Liver (tissue), 9 donors: ENCODE data around the gene PRMT2. TPM values are rescaled to one million over a fixed set of nuclear protein-coding genes. Genes with fewer than 3 reads are reported as not detected.

ENCODE experiments used
- DNase-seq: peaks from one replicate; pipeline ENCODE4 v3.0.0-alpha.2; 2017; ENCODE audit warnings: low spot score
- H3K27ac ChIP-seq, 2 donors: one replicate each; pipeline ENCODE4 v1.7.0; 2013; ENCODE audit warnings: inconsistent platforms in 2 of 2, low read length in 2 of 2, control low read depth in 1 of 2, low read depth in 1 of 2, mild to moderate bottlenecking in 1 of 2
- H3K27me3 ChIP-seq, 4 donors: one replicate each; pipeline versions ENCODE4 v1.6.1 to v1.7.0; 2013; ENCODE audit warnings: low read length in 3 of 4, inconsistent platforms in 1 of 4, mild to moderate bottlenecking in 1 of 4, moderate library complexity in 1 of 4; ENCODE audit not compliant: control insufficient read depth in 4 of 4, insufficient read depth in 4 of 4
- H3K36me3 ChIP-seq, 4 donors: one replicate each; pipeline versions ENCODE4 v1.6.1 to v1.7.0; 2013; ENCODE audit warnings: low read length in 3 of 4, mild to moderate bottlenecking in 3 of 4, low read depth in 1 of 4, moderate library complexity in 1 of 4; ENCODE audit not compliant: control insufficient read depth in 4 of 4, insufficient read depth in 3 of 4
- H3K4me1 ChIP-seq, 4 donors: one replicate each; pipeline versions ENCODE4 v1.6.1 to v1.7.0; 2013; ENCODE audit warnings: low read length in 3 of 4, mild to moderate bottlenecking in 3 of 4, moderate library complexity in 1 of 4; ENCODE audit not compliant: control insufficient read depth in 4 of 4, insufficient read depth in 4 of 4
- H3K4me3 ChIP-seq, 3 donors: one replicate each; pipeline versions ENCODE4 v1.6.1 to v1.7.0; 2013; ENCODE audit warnings: low read length in 3 of 3, control low read depth in 1 of 3, low read depth in 1 of 3, mild to moderate bottlenecking in 1 of 3
- H3K9ac ChIP-seq, 2 donors: one replicate each; pipeline ENCODE4 v1.7.0; 2013; ENCODE audit warnings: low read length in 2 of 2, mild to moderate bottlenecking in 2 of 2, moderate library complexity in 2 of 2, control low read depth in 1 of 2, low read depth in 1 of 2
- H3K9me3 ChIP-seq, 4 donors: one replicate each; pipeline versions ENCODE4 v1.6.1 to v1.7.0; 2013; ENCODE audit warnings: low read length in 3 of 4; ENCODE audit not compliant: control insufficient read depth in 4 of 4
- CTCF ChIP-seq: fragments of 150-350 bp; IDR thresholded peaks from 2 replicates; pipeline ENCODE4 v1.5.1; 2017; ENCODE audit warnings: improper control_type of control experiment, low read depth, low read length; ENCODE audit not compliant: missing input control
- EGR1 ChIP-seq, 2 donors: IDR thresholded peaks; 2 replicates each; pipeline ENCODE4 v1.6.1; 2016 to 2018; ENCODE audit warnings: antibody characterized with exemption in 2 of 2, low read depth in 2 of 2
- FOXA1 ChIP-seq: IDR thresholded peaks from 2 replicates; pipeline ENCODE4 v1.6.1; 2016; ENCODE audit warnings: antibody characterized with exemption
- FOXA2 ChIP-seq: IDR thresholded peaks from 2 replicates; pipeline ENCODE4 v1.6.1; 2016; ENCODE audit warnings: antibody characterized with exemption
- GABPA ChIP-seq, 2 donors: IDR thresholded peaks in 1 of 2; conservative IDR thresholded peaks in 1 of 2; 2 replicates each; pipeline ENCODE4 v1.6.1; 2016; ENCODE audit warnings: antibody characterized with exemption in 2 of 2, mild to moderate bottlenecking in 1 of 2, moderate library complexity in 1 of 2
- HNF4A ChIP-seq, 2 donors: conservative IDR thresholded peaks; 2 replicates each; pipeline ENCODE4 v1.6.1; 2016; ENCODE audit warnings: antibody characterized with exemption in 2 of 2, mild to moderate bottlenecking in 2 of 2
- HNF4G ChIP-seq: IDR thresholded peaks from 2 replicates; pipeline ENCODE4 v1.6.1; 2016; ENCODE audit warnings: antibody characterized with exemption
- JUND ChIP-seq, 2 donors: IDR thresholded peaks; 2 replicates each; pipeline ENCODE4 v1.6.1; 2016; ENCODE audit warnings: antibody characterized with exemption in 2 of 2
- MAX ChIP-seq: IDR thresholded peaks from 2 replicates; pipeline ENCODE4 v1.6.1; 2016; ENCODE audit warnings: antibody characterized with exemption
- NR2F2 ChIP-seq: IDR thresholded peaks from 2 replicates; pipeline ENCODE4 v1.6.1; 2016; ENCODE audit warnings: antibody characterized with exemption
- REST ChIP-seq: IDR thresholded peaks from 2 replicates; pipeline ENCODE4 v1.6.1; 2016; ENCODE audit warnings: antibody characterized with exemption, mild to moderate bottlenecking
- RXRA ChIP-seq, 2 donors: IDR thresholded peaks; 2 replicates each; pipeline ENCODE4 v1.6.1; 2017 to 2018; ENCODE audit warnings: antibody characterized with exemption in 2 of 2, mild to moderate bottlenecking in 1 of 2
- SP1 ChIP-seq: IDR thresholded peaks from 2 replicates; pipeline ENCODE4 v1.6.1; 2018; ENCODE audit warnings: antibody characterized with exemption, mild to moderate bottlenecking
- TAF1 ChIP-seq: conservative IDR thresholded peaks from 2 replicates; pipeline ENCODE4 v1.6.1; 2016; ENCODE audit warnings: antibody characterized with exemption, mild to moderate bottlenecking
- YY1 ChIP-seq: IDR thresholded peaks from 2 replicates; pipeline ENCODE4 v1.6.1; 2016; ENCODE audit warnings: antibody characterized with exemption, mild to moderate bottlenecking
- ZBTB33 ChIP-seq: IDR thresholded peaks from 2 replicates; pipeline ENCODE4 v1.6.1; 2016; ENCODE audit warnings: antibody characterized with exemption
- WGBS: extraction: QIAGEN DNeasy Blood & Tissue Kit; methylation state at CpG from one replicate; pipeline ENCODE4 v1.1.7; 2013; 5-methylcytosine and 5-hydroxymethylcytosine counted together
- polyA plus RNA-seq, 2 donors: library from polyadenylated mRNA; stranded (reverse) in 1 of 2; unstranded in 1 of 2; fragments of 200-250 nt in 1 of 2; fragments of >200 nt in 1 of 2; fragmentation: Nextera tagmentation in 1 of 2; extraction: Ambion mirVana in 1 of 2; gene quantifications; one replicate each; pipeline versions ENCODE4 v1.2.1 to v1.2.3, GENCODE V29; 2013 to 2015
- total RNA-seq, 2 donors: library from RNA; depleted of rRNA; stranded (reverse); fragments of >200 nt; gene quantifications; one replicate each; pipeline ENCODE4 v1.2.3, GENCODE V29; 2014
- donor health status: healthy.
- donor health status: healthy.
- donor health status: healthy.
- donor health status: healthy.
- donor health status: healthy.

Gene PRMT2
- total and polyA plus RNA-seq, 4 donors = 17.9 to 29.2 (median 23.2) TPM

GRCh38 chr21:46634427-46634826, 1.0 kb upstream of the PRMT2 start:
- 94% methylated on average over 8 of the region's 8 CpGs for WGBS
- no peak for DNase-seq
- Histone ChIP-seq H3K36me3 (peaks cover 0 to 3% (median 0%) of the 10 kb centered on the region in 4 donors), H3K4me1 (peaks cover 5 to 22% (median 10%) of the 10 kb centered on the region in 4 donors), H3K9ac (no peak overlapping the region), H3K27me3 (no peaks in the 10 kb centered on the region), H3K27ac (peak overlapping the region; percentile 77 to 96), H3K4me3 (no peak overlapping the region), H3K9me3 (no peaks in the 10 kb centered on the region)
- TF ChIP-seq HNF4A (conservative IDR thresholded peaks at IDR 0.05) = no peak
- TF ChIP-seq ZBTB33 = no peak
- TF ChIP-seq FOXA1 = no peak
- TF ChIP-seq HNF4G = no peak
- TF ChIP-seq EGR1 (IDR thresholded peaks at IDR 0.05; ENCODE audit: low read depth in 2 of 2) = no peak
- no peak for TF ChIP-seq FOXA2
- no peak for TF ChIP-seq RXRA (IDR thresholded peaks at IDR 0.05)
- TF ChIP-seq YY1 = no peak
- no peak for TF ChIP-seq REST
- no peak for TF ChIP-seq JUND (IDR thresholded peaks at IDR 0.05)
- TF ChIP-seq SP1 = no peak
- no peak for TF ChIP-seq MAX
- TF ChIP-seq TAF1 = no peak
- TF ChIP-seq GABPA (IDR thresholded peaks at IDR 0.05 in 1 of 2, conservative IDR thresholded peaks at IDR 0.05 in 1 of 2) = no peak
- TF ChIP-seq CTCF = no peak
- no peak for TF ChIP-seq NR2F2

GRCh38 chr21:46634966-46635323, 529 bp upstream of the PRMT2 start:
- no peaks in the 10 kb centered on the region for H3K27me3 ChIP-seq
- no peaks in the 10 kb centered on the region for H3K9me3 ChIP-seq
- H3K4me1 ChIP-seq = peaks cover 5 to 22% (median 10%) of the 10 kb centered on the region in 4 donors
- H3K9ac ChIP-seq = peak overlapping the region in 1 of 2 donors; percentile 84
- no peak for DNase-seq
- peak overlapping the region; percentile 76 to 99 (median 98) for H3K4me3 ChIP-seq
- peaks cover 0 to 3% (median 0%) of the 10 kb centered on the region in 4 donors for H3K36me3 ChIP-seq
- WGBS = 4% methylated on average over 14 of the region's 14 CpGs
- H3K27ac ChIP-seq = peak overlapping the region; percentile 77 to 96
- no peak for TF ChIP-seq JUND (IDR thresholded peaks at IDR 0.05)
- no peak for TF ChIP-seq FOXA2
- no peak for TF ChIP-seq HNF4A (conservative IDR thresholded peaks at IDR 0.05)
- peak; percentile 40 for TF ChIP-seq YY1
- peak; percentile 24 for TF ChIP-seq NR2F2
- no peak for TF ChIP-seq MAX
- TF ChIP-seq EGR1 (IDR thresholded peaks at IDR 0.05; ENCODE audit: low read depth in 2 of 2) = peak in 1 of 2 donors; percentile 19
- TF ChIP-seq SP1 = peak; percentile 2
- TF ChIP-seq RXRA (IDR thresholded peaks at IDR 0.05) = no peak
- TF ChIP-seq FOXA1 = no peak
- no peak for TF ChIP-seq HNF4G
- TF ChIP-seq CTCF = no peak
- TF ChIP-seq TAF1 = peak; percentile 51
- no peak for TF ChIP-seq GABPA (IDR thresholded peaks at IDR 0.05 in 1 of 2, conservative IDR thresholded peaks at IDR 0.05 in 1 of 2)
- no peak for TF ChIP-seq REST
